ENCODE measurements around the gene TNS4.

Gene TNS4

GRCh38 chr17:40517981-40518380 is 16.6 kb upstream of the TNS4 start:
- DNase-seq (ENCODE audit: low read depth) = no peak

GRCh38 chr17:40517286-40517662 is 15.9 kb upstream of the TNS4 start:
- DNase-seq (ENCODE audit: low read depth) = no peak

DNA sequence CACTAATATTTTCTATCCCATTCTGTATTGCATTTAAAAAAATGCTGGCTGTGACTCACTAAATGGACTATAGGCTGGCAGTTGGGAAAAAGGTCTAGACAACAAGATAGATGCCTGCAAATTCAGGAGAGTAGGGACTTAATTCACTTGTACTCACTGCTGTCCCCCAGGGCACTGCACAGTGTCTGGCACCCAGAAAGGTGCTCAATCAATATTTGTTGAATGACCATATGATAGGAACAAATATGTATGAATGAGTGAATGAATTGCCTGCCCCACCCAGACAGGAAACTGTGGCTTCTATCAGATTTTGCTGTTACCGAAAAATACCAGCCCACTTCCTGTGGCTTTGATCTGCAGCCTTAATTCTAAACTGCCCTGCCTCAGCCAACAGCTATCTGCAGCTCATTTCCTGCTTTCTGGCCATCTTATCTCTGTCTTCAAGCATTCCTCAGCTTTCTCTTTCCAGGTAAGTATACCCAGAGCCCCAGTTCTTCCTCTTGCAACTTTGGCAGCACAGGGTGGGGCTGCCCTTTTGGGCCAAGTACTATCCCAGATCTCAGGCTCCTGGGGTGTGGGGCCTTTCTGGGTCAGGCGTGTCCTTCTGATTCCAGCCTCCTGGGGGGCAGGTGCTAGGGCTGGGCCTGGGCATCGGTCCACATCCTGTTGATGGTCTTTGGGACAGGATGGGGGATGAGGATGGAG is 15.3 kb upstream of the TNS4 start:
- DNase-seq (ENCODE audit: low read depth) = peak; percentile 53

DNA sequence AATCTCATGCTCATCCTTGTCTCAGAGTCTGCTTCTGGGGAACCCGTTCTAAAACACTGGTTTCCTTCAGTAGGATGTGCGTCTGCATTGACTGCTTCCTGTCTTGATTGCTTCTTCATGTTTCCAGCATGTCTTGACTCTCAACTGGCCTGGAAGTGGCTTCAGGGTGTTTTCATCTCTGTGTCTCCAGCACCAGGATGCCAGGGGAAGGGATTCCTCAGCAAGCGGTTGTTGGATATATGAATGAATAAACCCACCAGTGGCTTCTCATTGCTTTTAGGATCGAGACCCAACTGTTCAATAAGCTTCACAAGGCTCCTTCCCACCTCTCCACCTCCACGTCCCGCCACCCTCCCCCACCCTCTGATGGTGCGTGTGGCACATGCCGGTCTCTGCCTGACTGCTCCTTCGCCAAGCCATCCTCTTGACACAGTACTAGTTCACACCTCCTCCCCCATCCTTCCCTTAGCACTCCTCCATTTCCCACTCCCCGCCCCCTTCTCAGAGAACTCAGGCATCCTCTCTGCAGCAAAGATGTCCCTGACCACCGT is 14.1 kb upstream of the TNS4 start:
- DNase-seq (ENCODE audit: low read depth) = no peak

- DNase-seq (ENCODE audit: low read depth) = no peak
Observed at GRCh38 chr17:40515011-40515410, 13.6 kb upstream of the TNS4 start.

DNA sequence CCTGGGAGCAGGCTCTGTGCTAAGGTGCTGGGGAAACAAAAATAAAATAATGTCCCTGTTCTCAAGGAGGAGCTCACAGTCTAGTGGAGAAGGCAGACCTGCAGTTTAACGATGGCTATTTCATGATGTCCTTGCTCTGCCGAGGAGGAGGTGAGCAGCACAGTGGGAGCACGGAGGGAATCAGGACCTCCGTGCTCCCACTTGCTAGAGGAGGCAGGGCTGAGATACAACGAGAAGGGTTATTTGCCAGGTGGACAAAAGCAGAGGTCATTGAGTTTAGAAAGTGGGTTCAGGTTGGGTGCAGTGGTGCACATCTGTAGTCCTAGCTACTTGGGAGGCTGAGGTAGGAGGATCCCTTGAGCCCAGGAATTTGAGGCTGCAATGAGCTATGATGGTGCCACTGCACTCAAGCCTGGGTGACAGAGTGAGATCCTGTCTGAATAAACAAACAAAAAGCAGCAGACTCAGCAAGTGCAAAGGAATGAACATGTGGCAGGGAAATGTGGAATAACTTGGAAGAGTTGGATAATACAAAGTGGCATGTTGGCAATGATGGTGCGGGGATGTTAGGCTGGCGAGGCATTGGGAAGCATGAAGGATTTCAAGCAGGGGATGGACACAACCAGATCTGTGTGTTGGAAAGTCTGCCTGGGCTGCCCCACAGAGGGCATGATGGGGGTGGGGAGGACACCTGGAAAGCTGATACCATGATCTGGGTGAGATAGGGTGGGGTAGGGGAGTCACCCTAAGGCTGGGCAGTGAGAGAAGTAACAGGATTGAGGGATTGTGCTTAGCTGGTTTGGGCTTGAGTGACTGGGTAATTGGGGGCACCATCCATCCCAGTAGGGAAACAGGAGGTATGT is 12.8 kb upstream of the TNS4 start:
- no peak for DNase-seq (ENCODE audit: low read depth)

DNA sequence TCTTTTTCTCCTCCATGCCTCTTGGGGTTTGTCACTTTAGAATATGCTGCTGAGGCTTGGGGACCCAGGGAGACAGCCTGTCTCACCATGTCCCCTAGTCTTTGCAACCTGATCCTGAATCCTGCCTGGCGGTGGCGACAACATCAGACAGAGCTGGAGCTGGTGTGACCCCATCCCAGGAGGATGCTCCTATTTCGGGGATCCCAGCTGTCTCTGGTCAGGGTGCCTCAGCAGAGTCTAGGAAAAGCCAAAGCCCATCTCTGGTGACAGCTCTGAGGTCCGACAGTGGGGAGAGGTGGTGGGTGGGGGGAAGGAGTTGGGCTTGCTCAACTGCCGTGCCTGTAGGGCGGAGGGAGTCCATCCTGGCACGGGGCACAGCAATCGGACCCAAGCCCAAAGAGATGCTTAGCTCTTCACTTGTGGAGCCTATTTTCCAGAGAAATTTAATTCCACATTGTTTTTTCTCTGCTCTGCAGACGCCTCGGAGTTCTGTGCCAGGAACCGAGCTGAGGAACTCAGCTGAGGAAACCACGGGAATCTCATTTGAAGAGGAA is 10.3 kb upstream of the TNS4 start:
- no peak for DNase-seq (ENCODE audit: low read depth)

DNA sequence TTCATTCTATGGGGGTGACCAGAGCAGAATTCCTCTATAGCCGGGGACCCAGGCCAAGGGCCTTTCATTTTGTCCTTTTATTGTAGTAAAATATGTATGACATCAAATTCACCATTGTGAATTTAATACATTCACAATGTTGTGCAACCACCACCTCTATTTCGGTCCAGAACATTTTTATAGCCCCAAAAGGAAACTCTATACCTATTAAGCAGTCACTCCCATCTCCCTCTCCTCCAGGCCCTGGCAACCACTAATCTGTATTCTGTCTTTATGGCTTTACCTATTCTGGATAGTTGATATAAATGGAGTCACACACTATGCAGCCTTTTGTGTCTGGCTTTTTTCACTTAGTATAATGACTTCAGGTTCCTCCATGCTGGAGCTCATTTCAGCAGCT is 9.7 kb upstream of the TNS4 start:
- DNase-seq (ENCODE audit: low read depth) = no peak

GRCh38 chr17:40510328-40510648 is 8.9 kb upstream of the TNS4 start:
- DNase-seq (ENCODE audit: low read depth) = no peak

DNA sequence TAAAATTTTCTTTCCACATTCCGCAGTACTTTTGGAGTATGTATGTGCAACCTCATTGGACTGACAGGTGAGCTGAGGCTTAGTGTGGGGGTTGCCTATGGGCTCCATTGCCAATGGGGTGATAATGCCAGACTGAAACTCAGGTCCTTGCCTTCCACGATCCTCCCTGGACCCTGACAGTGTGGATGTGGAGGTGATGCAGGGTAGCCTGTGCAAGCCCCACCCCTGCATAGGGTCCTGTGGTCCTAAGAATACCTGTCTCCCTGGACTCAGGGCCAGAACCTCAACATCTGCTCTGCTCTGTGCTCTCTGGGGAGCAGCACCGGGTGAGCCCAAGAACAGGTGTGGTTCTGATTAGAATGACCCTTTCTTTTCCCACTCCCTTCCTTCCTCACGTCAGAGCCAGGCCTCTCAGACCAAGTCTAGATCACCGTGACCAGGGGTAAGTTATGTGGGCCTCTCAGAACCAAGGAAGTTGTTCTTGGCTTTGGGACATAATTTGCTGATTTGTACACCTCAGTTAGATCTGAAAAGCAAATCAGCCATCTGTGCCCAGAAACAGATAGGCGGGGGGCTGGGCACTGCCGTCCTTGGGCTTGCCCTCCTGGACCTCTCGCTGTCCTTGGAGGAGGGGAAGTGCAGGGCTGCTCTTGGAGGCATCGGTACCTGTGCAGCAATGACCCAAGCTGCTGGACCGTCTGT is 8.4 kb upstream of the TNS4 start:
- no peak for DNase-seq (ENCODE audit: low read depth)

GRCh38 chr17:40506786-40507185 is 5.4 kb upstream of the TNS4 start:
- DNase-seq (ENCODE audit: low read depth) = no peak

GRCh38 chr17:40503154-40503553 is 1.7 kb upstream of the TNS4 start:
- no peak for DNase-seq (ENCODE audit: low read depth)

DNA sequence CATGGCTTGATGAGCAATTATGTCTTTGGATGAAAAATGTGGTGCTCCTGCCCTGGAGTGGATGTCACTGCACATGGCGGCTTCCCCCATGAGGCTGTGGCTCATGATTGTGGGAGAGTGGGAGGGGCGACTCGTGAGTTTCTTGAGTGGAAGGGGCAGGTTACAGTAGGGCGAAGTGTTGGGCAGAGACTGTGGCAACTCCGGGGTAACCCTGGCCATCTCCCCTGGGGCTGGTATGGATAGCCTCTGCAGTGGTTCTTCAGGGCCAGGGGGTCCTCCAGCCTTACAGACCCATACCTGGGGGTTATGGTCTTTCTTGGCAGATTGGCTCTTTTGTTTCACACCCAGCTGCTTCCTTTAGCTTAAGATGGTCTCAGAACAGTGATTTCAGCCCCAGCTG is 1.3 kb upstream of the TNS4 start:
- DNase-seq (ENCODE audit: low read depth) = no peak

DNA sequence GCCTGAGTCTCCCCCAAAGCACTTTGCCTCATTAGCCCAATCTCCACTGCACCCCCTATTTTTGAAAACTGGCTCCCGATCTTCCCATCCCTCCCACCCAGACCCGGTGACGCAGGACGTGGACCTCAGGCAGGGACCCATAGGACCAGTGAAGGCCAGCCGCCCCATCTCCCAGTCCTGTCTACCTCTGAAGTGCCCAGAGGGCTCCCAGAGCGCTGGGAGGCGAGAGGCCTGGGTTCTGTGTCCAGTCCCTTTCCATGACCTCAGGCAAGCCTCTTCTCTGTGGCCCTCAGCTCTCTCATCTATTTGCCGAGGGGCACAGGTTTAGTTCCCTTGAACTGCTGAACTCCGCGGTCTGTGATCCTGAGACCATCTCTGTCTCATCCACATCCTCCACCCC is 714 bp downstream of the TNS4 start:
- DNase-seq (ENCODE audit: low read depth) = no peak

DNA sequence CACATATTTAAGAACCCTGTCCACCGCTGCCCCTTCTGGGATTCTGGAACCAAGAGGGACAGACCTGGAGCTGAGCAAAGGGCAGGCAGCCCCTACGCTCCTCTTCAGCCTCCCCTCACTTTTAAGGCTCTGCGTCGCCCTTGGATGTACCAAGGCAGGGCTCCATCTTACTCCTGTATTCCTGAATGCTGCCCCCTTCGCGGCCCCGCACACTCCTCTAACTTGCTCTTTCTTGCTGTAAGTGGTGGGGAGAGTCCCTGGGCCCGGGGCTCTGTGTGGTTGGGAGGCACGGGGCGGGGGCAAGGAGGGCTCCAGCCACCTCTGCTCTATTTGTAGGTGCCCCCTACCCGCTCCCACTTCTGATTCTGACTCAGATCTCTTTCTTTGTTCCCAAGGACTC is 1.2 kb downstream of the TNS4 start:
- DNase-seq (ENCODE audit: low read depth) = no peak

- DNase-seq (ENCODE audit: low read depth) = no peak
Observed at GRCh38 chr17:40499551-40500189, 1.8 kb downstream of the TNS4 start.

GRCh38 chr17:40498281-40499084 is 2.9 kb downstream of the TNS4 start:
- no peak for DNase-seq (ENCODE audit: low read depth)

- DNase-seq (ENCODE audit: low read depth) = no peak
Observed at GRCh38 chr17:40497695-40498094, 3.7 kb downstream of the TNS4 start.

DNA sequence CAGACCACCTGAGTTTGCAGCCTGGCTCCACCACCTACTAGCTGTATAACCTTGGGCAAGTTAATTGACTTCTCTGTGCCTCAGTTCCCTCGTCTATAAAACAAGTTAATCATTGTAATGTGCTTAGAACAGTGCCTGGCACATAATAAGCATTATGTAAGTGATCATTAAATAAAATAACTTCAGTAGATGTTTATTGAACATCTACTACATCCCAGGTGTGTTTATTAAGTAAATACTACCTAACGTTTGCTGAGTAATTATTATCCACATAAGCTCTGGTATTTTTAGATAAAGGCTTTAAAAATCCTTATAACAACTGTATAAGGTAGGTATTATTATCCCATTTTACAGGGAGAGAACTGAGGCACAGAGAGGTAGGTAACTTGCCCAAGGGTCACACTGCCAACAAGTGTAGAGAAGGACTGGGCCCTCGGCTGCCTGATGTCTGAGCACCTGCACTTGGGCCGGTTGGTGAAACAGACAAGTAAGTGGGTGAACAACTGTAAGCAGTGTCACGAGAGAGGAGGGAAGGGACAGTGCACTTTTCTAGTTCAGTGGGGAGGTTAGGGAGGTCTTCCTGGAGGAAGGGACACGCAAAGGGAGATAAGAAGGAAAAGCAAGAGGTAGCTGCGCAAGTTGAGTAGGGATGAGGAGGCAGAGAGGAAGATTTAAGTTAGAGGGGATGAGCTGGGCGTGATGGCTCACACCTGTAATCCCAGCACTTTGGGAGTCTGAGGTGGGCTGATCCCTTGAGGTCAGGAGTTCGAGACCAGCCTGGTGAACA is 4.6 kb downstream of the TNS4 start:
- DNase-seq (ENCODE audit: low read depth) = no peak

DNA sequence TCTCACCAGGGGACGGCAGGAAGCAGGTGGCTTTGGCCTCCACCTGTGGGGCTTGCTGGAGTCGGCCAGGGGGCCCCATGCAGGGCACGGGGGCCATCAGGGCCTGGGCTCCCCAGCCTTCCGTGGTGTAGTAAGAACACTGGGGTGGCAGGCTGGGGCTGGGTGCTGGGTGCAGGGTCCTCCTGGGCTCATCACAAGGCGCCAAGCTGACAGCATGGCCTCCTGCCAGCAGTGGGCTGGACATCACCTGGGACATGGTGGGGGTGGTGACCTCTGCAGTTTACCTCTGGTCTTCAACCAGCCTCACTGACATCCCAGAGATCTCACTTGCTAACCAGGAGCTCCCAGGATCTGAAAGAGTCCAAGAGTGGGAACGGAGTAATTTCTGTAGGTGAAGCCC is 5.3 kb downstream of the TNS4 start:
- DNase-seq (ENCODE audit: low read depth) = no peak

All from HS-5 (cell line).